SK-N-SH treated with all-trans-retinoic acid at 6 μM for 48 hours (cell line): ENCODE measurements around the gene ARHGAP26.

ENCODE experiments used
- ARNTL ChIP-seq: fragments of 450-650 bp; formaldehyde crosslinking; IDR thresholded peaks from 2 replicates; pipeline ENCODE4 v1.5.0; 2020; ENCODE audit warnings: low read depth, mild to moderate bottlenecking, moderate library complexity, borderline replicate concordance
- CREB5 ChIP-seq: fragments of 250-450 bp; sonication (Bioruptor Pico); IDR thresholded peaks from 2 replicates; pipeline ENCODE4 v1.5.1; 2020; ENCODE audit warnings: low read depth, mild to moderate bottlenecking, moderate library complexity
- CSRNP3 ChIP-seq: fragments of 250-450 bp; sonication (Bioruptor Pico); IDR thresholded peaks from 2 replicates; pipeline ENCODE4 v1.5.1; 2021; ENCODE audit warnings: mild to moderate bottlenecking, moderate library complexity
- ESRRG ChIP-seq: fragments of 250-450 bp; sonication (Bioruptor Pico); IDR thresholded peaks from 2 replicates; pipeline ENCODE4 v1.6.1; 2021; ENCODE audit warnings: mild to moderate bottlenecking
- OSR1 ChIP-seq: fragments of 250-450 bp; sonication (Bioruptor Pico); IDR thresholded peaks from 2 replicates; pipeline ENCODE4 v1.8.0; 2022; ENCODE audit warnings: moderate library complexity, mild to moderate bottlenecking, inconsistent platforms
- PATZ1 ChIP-seq: fragments of 250-450 bp; sonication (Bioruptor Pico); IDR thresholded peaks from 2 replicates; pipeline ENCODE4 v1.8.0; 2020; ENCODE audit warnings: mild to moderate bottlenecking, moderate library complexity, borderline replicate concordance
- RARB ChIP-seq: fragments of 250-450 bp; sonication (Bioruptor Pico); IDR thresholded peaks from 2 replicates; pipeline ENCODE4 v1.8.0; 2021; ENCODE audit warnings: mild to moderate bottlenecking, moderate library complexity
- SNAI2 ChIP-seq: fragments of 250-450 bp; sonication (Bioruptor Pico); IDR thresholded peaks from 2 replicates; pipeline ENCODE4 v1.5.0; 2020; ENCODE audit warnings: mild to moderate bottlenecking, moderate library complexity
- TOX ChIP-seq: fragments of 250-450 bp; sonication (Bioruptor Pico); IDR thresholded peaks from 2 replicates; pipeline ENCODE4 v1.8.0; 2021; ENCODE audit warnings: mild to moderate bottlenecking, moderate library complexity, borderline replicate concordance
- ZC3H10 ChIP-seq: fragments of 250-450 bp; sonication (Bioruptor Pico); IDR thresholded peaks from 2 replicates; pipeline ENCODE4 v1.5.1; 2021; ENCODE audit warnings: mild to moderate bottlenecking, moderate library complexity
- ZFP3 ChIP-seq: fragments of 250-450 bp; sonication (Bioruptor Pico); IDR thresholded peaks from 2 replicates; pipeline ENCODE4 v1.5.0; 2020; ENCODE audit warnings: mild to moderate bottlenecking, moderate library complexity
- ZFP30 ChIP-seq: fragments of 450-650 bp; formaldehyde crosslinking; IDR thresholded peaks from 2 replicates; pipeline ENCODE4 v1.5.0; 2022; ENCODE audit warnings: mild to moderate bottlenecking, moderate library complexity
- ZNF565 ChIP-seq: fragments of 450-650 bp; formaldehyde crosslinking; conservative IDR thresholded peaks from 2 replicates; pipeline ENCODE4 v1.5.0; 2020; ENCODE audit warnings: low read depth, mild to moderate bottlenecking, moderate library complexity
- ZNF70 ChIP-seq: fragments of 450-650 bp; formaldehyde crosslinking; IDR thresholded peaks from 2 replicates; pipeline ENCODE4 v1.5.0; 2020; ENCODE audit warnings: mild to moderate bottlenecking, moderate library complexity

- TF ChIP-seq ZC3H10 (CRISPR knock-in tag) = no peak
- no peak for TF ChIP-seq PATZ1 (CRISPR knock-in tag)
- no peak for TF ChIP-seq CSRNP3 (CRISPR knock-in tag)
- TF ChIP-seq SNAI2 = no peak
- TF ChIP-seq CREB5 = no peak
- TF ChIP-seq ARNTL (CRISPR knock-in tag) = no peak
- TF ChIP-seq ESRRG (CRISPR knock-in tag) = no peak
- no peak for TF ChIP-seq ZNF70 (CRISPR knock-in tag)
- TF ChIP-seq ZNF565 (CRISPR knock-in tag) = no peak
- no peak for TF ChIP-seq ZFP30
- no peak for TF ChIP-seq RARB (CRISPR knock-in tag)
- TF ChIP-seq OSR1 (CRISPR knock-in tag) = no peak
- no peak for TF ChIP-seq TOX (CRISPR knock-in tag)
- TF ChIP-seq ZFP3 (CRISPR knock-in tag) = no peak
Observed at GRCh38 chr5:143129910-143130612, 359.9 kb downstream of the ARHGAP26 start.
